SU-DHL-6 (cell line): Measurements from ENCODE around the gene SNX3.

Experiments
- H2AFZ ChIP-seq: fragments of 200-600 bp; sonication (generic); 2 replicates; pipeline ENCODE4 v1.6.1; 2014; ENCODE audit warnings: low read depth, mild to moderate bottlenecking, moderate library complexity, mixed read lengths, antibody characterized with exemption, low read length; ENCODE audit not compliant: severe bottlenecking
- H3F3A ChIP-seq: fragments of 200-600 bp; shearing (Covaris generic); 2 replicates; pipeline ENCODE4 v1.6.0; 2016; ENCODE audit warnings: antibody characterized with exemption, mild to moderate bottlenecking; ENCODE audit not compliant: insufficient read depth
- H3K27ac ChIP-seq: fragments of 200-600 bp; sonication (generic); 2 replicates; pipeline ENCODE4 v1.5.1; 2016; ENCODE audit warnings: low read depth, mild to moderate bottlenecking, low read length, moderate library complexity, mixed read lengths
- H3K27me3 ChIP-seq: fragments of 200-600 bp; sonication (generic), shearing (Covaris generic); 2 replicates; pipeline ENCODE4 v1.6.0; 2014; ENCODE audit warnings: mild to moderate bottlenecking, low read length
- H3K36me3 ChIP-seq: fragments of 200-600 bp; sonication (generic); 2 replicates; pipeline ENCODE4 v1.6.1; 2014; ENCODE audit warnings: mild to moderate bottlenecking, low read length, mixed read lengths
- H3K4me2 ChIP-seq: fragments of 300-600, 200-600 bp; shearing (Covaris generic), sonication (generic); 2 replicates; pipeline ENCODE4 v1.6.0; 2014; ENCODE audit warnings: low read length, low read depth, mild to moderate bottlenecking; ENCODE audit not compliant: poor library complexity, severe bottlenecking
- H3K4me3 ChIP-seq: fragments of 200-600 bp; sonication (generic); 2 replicates; pipeline ENCODE4 v1.5.1; 2014; ENCODE audit warnings: antibody characterized with exemption, low read length, mild to moderate bottlenecking, mixed read lengths; ENCODE audit not compliant: insufficient read depth, poor library complexity, severe bottlenecking
- H3K79me2 ChIP-seq: fragments of 200-600 bp; sonication (generic); 2 replicates; pipeline ENCODE4 v1.6.1; 2014; ENCODE audit warnings: mild to moderate bottlenecking, low read length, moderate library complexity; ENCODE audit not compliant: insufficient read depth
- H3K9ac ChIP-seq: fragments of 200-600 bp; sonication (generic); 2 replicates; pipeline ENCODE4 v1.7.0; 2014; ENCODE audit warnings: mild to moderate bottlenecking, low read length
- H3K9me2 ChIP-seq: fragments of 200-600 bp; sonication (generic); replicated peaks from 2 replicates; pipeline ENCODE4 v1.6.1; 2014; ENCODE audit warnings: low read length; ENCODE audit not compliant: insufficient read depth
- H3K9me3 ChIP-seq: fragments of 200-600 bp; sonication (generic); 2 replicates; pipeline ENCODE4 v1.6.1; 2014; ENCODE audit warnings: low read length, mixed read lengths; ENCODE audit not compliant: insufficient read depth
- H4K20me1 ChIP-seq: fragments of 200-600 bp; sonication (generic); 2 replicates; pipeline ENCODE4 v1.6.1; 2014; ENCODE audit warnings: low read depth, mild to moderate bottlenecking, antibody characterized with exemption, low read length, moderate library complexity, mixed read lengths
- CTCF ChIP-seq: fragments of 200-600 bp; sonication (generic); IDR thresholded peaks from one replicate; pipeline ENCODE4 v1.5.1; 2017; ENCODE audit warnings: antibody characterized with exemption, mild to moderate bottlenecking, low read length, moderate library complexity; ENCODE audit not compliant: insufficient read depth, poor library complexity, severe bottlenecking
- EZH2phosphoT487 ChIP-seq: fragments of 200-600 bp; sonication (generic), shearing (Covaris generic); conservative IDR thresholded peaks from 2 replicates; pipeline ENCODE4 v1.6.1; 2018; ENCODE audit warnings: mild to moderate bottlenecking, antibody characterized with exemption, low read length, moderate library complexity, mixed read lengths

Gene SNX3

GRCh38 chr6:108235127-108235526 is 25.7 kb downstream of the SNX3 start:
- no peaks in the 10 kb centered on the region for H3K9me3 ChIP-seq
- H3K27me3 ChIP-seq, result no peaks in the 10 kb centered on the region
- no peaks in the 10 kb centered on the region for H3K36me3 ChIP-seq
- TF ChIP-seq EZH2phosphoT487, result no peak
- no peak for TF ChIP-seq CTCF
- H2AFZ ChIP-seq, result no peak overlapping the region
- no peak overlapping the region for H3K4me3 ChIP-seq
- no peak overlapping the region for H3K4me2 ChIP-seq
- no peak overlapping the region for H3K27ac ChIP-seq
- H3F3A ChIP-seq, result no peaks in the 10 kb centered on the region
- H3K79me2 ChIP-seq, result peaks cover 76% of the 10 kb centered on the region
- H3K9ac ChIP-seq, result no peak overlapping the region
- peaks cover 4% of the 10 kb centered on the region; the same call in 1 of the 2 replicates for H4K20me1 ChIP-seq
- no peaks in the 10 kb centered on the region for H3K9me2 ChIP-seq

- no peaks in the 10 kb centered on the region for H3K9me2 ChIP-seq
- H2AFZ ChIP-seq, result no peak overlapping the region
- no peaks in the 10 kb centered on the region for H3K36me3 ChIP-seq
- TF ChIP-seq EZH2phosphoT487 (no peak), CTCF (no peak)
- H3K9me3 ChIP-seq, result no peaks in the 10 kb centered on the region
- no peak overlapping the region for H3K4me3 ChIP-seq
- H3K79me2 ChIP-seq, result peaks cover 62% of the 10 kb centered on the region
- no peaks in the 10 kb centered on the region for H3K27me3 ChIP-seq
- H3K9ac ChIP-seq, result no peak overlapping the region
- no peak overlapping the region for H3K4me2 ChIP-seq
- H3F3A ChIP-seq, result no peaks in the 10 kb centered on the region
- H4K20me1 ChIP-seq, result no peaks in the 10 kb centered on the region
- H3K27ac ChIP-seq, result no peak overlapping the region
These were observed 32.4 kb downstream of the SNX3 start for GRCh38 chr6:108228416-108228815.

DNA sequence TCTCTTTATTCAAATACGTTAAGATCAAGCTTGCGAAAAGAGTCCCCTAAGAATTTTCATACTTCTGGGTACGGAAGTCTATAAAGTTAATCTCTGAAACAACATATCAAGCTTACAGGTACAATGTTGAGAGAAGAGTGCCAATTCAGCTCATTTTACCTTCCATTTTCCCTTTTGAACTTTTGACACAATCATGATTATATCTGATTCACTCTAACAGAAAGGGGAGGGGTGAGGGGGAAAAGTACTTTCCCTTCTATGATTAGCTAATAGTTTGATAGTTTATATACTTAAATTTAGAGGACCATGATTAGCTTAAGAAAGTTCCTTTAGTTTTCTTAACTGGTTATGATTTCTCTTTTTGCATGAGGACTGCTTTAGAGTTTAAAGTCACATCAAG is 33.5 kb downstream of the SNX3 start:
- Histone ChIP-seq H4K20me1 (no peaks in the 10 kb centered on the region), H2AFZ (no peak overlapping the region), H3K4me3 (no peak overlapping the region), H3K36me3 (peaks cover 2% of the 10 kb centered on the region; the same call in 1 of the 2 replicates), H3K9me2 (no peaks in the 10 kb centered on the region), H3K4me2 (no peak overlapping the region), H3K27ac (no peak overlapping the region), H3K79me2 (peaks cover 50% of the 10 kb centered on the region), H3K27me3 (no peaks in the 10 kb centered on the region), H3K9me3 (no peaks in the 10 kb centered on the region), H3F3A (no peaks in the 10 kb centered on the region), H3K9ac (no peak overlapping the region)
- TF ChIP-seq CTCF, result no peak
- no peak for TF ChIP-seq EZH2phosphoT487

- no peaks in the 10 kb centered on the region for H3F3A ChIP-seq
- H3K4me2 ChIP-seq, result no peak overlapping the region
- no peaks in the 10 kb centered on the region for H3K27me3 ChIP-seq
- peaks cover 16% of the 10 kb centered on the region; the same call in 1 of the 2 replicates for H3K79me2 ChIP-seq
- no peaks in the 10 kb centered on the region for H3K9me2 ChIP-seq
- TF ChIP-seq EZH2phosphoT487, result no peak
- TF ChIP-seq CTCF, result no peak
- no peaks in the 10 kb centered on the region for H3K9me3 ChIP-seq
- H3K27ac ChIP-seq, result no peak overlapping the region
- H3K9ac ChIP-seq, result no peak overlapping the region
- H2AFZ ChIP-seq, result no peak overlapping the region
- H3K36me3 ChIP-seq, result peaks cover 15% of the 10 kb centered on the region; the same call in 1 of the 2 replicates
- no peak overlapping the region for H3K4me3 ChIP-seq
- H4K20me1 ChIP-seq, result no peaks in the 10 kb centered on the region
These were observed 38.3 kb downstream of the SNX3 start for GRCh38 chr6:108222504-108222903.
